Measurements from ENCODE around the gene PRKN.
"Not testable (repeated sequence)": the region's sequence is repeated elsewhere in the genome, so short reads cannot be mapped to it uniquely, and the experiment has no call there.

PRKN gene

GRCh38 chr6:161889324-161889723 lies 838.2 kb downstream of the PRKN start:
- H3K27ac ChIP-seq (ENCODE audit: low read length, poor library complexity, severe bottlenecking), result no peak overlapping the region
- H2AK5ac ChIP-seq (ENCODE audit: low read length, severe bottlenecking), result no peak overlapping the region
- no peak overlapping the region for H2AFZ ChIP-seq (ENCODE audit: low read depth, low read length)
- no peak overlapping the region for H3K9ac ChIP-seq (ENCODE audit: low read length)
- no peak overlapping the region for H3K4me3 ChIP-seq (ENCODE audit: insufficient read depth in 1 of 2, low read depth in 1 of 2, low read length in 2 of 2)
- no peak for DNase-seq
- peaks cover 2% of the 10 kb centered on the region for H3K4me1 ChIP-seq (ENCODE audit: control insufficient read depth, insufficient read depth, low read depth, low read length)
- 89% methylated on average over 6 of the region's 7 CpGs for WGBS
- H3K4ac ChIP-seq (ENCODE audit: low read depth in 1 of 2, low read length in 2 of 2), result no peak overlapping the region
- H2BK5ac ChIP-seq (ENCODE audit: low read depth, low read length, poor library complexity, severe bottlenecking), result no peak overlapping the region
- H3K23ac ChIP-seq (ENCODE audit: low read length in 2 of 2), result no peak overlapping the region
- no peaks in the 10 kb centered on the region for H3K79me1 ChIP-seq (replicated peaks; ENCODE audit: low read length, poor library complexity, severe bottlenecking)
- H4K8ac ChIP-seq (ENCODE audit: low read length), result no peak overlapping the region
- H3K36me3 ChIP-seq (ENCODE audit: control insufficient read depth in 1 of 2, insufficient read depth in 2 of 2, low read depth in 1 of 2, low read length in 2 of 2), result no peaks in the 10 kb centered on the region
- H4K91ac ChIP-seq (ENCODE audit: low read length), result peak overlapping the region; percentile 36
- H2BK15ac ChIP-seq (ENCODE audit: low read depth, poor library complexity, severe bottlenecking), result no peak overlapping the region
- no peak overlapping the region for H2BK120ac ChIP-seq (ENCODE audit: low read depth, low read length)
- no peak overlapping the region for H3K4me2 ChIP-seq (ENCODE audit: low read length, poor library complexity, severe bottlenecking)
- no peaks in the 10 kb centered on the region for H3K9me3 ChIP-seq (ENCODE audit: control insufficient read depth, low read length)
- no peak overlapping the region for H2BK12ac ChIP-seq (ENCODE audit: low read length in 2 of 2)
- H3K27me3 ChIP-seq (ENCODE audit: control insufficient read depth in 1 of 2, insufficient read depth in 1 of 2, low read length in 2 of 2), result no peaks in the 10 kb centered on the region
- H3K18ac ChIP-seq (ENCODE audit: low read depth in 1 of 2, low read length in 2 of 2), result no peak overlapping the region
- no peak overlapping the region for H3K14ac ChIP-seq (ENCODE audit: low read length in 2 of 2)

GRCh38 chr6:161886545-161886944 lies 841.0 kb downstream of the PRKN start:
- H2AFZ ChIP-seq (ENCODE audit: low read depth, low read length); H3K23ac ChIP-seq (ENCODE audit: low read length in 2 of 2); H2AK5ac ChIP-seq (ENCODE audit: low read length, severe bottlenecking); DNase-seq; H3K4me3 ChIP-seq (ENCODE audit: insufficient read depth in 1 of 2, low read depth in 1 of 2, low read length in 2 of 2); H3K4me1 ChIP-seq (ENCODE audit: control insufficient read depth, insufficient read depth, low read depth, low read length); H3K18ac ChIP-seq (ENCODE audit: low read depth in 1 of 2, low read length in 2 of 2); H3K27me3 ChIP-seq (ENCODE audit: control insufficient read depth in 1 of 2, insufficient read depth in 1 of 2, low read length in 2 of 2); H3K9ac ChIP-seq (ENCODE audit: low read length); H2BK5ac ChIP-seq (ENCODE audit: low read depth, low read length, poor library complexity, severe bottlenecking); H3K36me3 ChIP-seq (ENCODE audit: control insufficient read depth in 1 of 2, insufficient read depth in 2 of 2, low read depth in 1 of 2, low read length in 2 of 2); H3K4me2 ChIP-seq (ENCODE audit: low read length, poor library complexity, severe bottlenecking); H3K79me1 ChIP-seq (replicated peaks; ENCODE audit: low read length, poor library complexity, severe bottlenecking); H3K4ac ChIP-seq (ENCODE audit: low read depth in 1 of 2, low read length in 2 of 2); H4K91ac ChIP-seq (ENCODE audit: low read length); H2BK120ac ChIP-seq (ENCODE audit: low read depth, low read length); H2BK15ac ChIP-seq (ENCODE audit: low read depth, poor library complexity, severe bottlenecking); H3K9me3 ChIP-seq (ENCODE audit: control insufficient read depth, low read length); H3K14ac ChIP-seq (ENCODE audit: low read length in 2 of 2); H4K8ac ChIP-seq (ENCODE audit: low read length); H3K27ac ChIP-seq (ENCODE audit: low read length, poor library complexity, severe bottlenecking); H2BK12ac ChIP-seq (ENCODE audit: low read length in 2 of 2): not testable (repeated sequence)
- WGBS, result no CpG with 5 or more reads among the region's 9 CpGs

GRCh38 chr6:161884782-161885181 lies 842.8 kb downstream of the PRKN start:
- 89% methylated on average over 1 of the region's 2 CpGs for WGBS
- no peaks in the 10 kb centered on the region for H3K36me3 ChIP-seq (ENCODE audit: control insufficient read depth in 1 of 2, insufficient read depth in 2 of 2, low read depth in 1 of 2, low read length in 2 of 2)

DNA sequence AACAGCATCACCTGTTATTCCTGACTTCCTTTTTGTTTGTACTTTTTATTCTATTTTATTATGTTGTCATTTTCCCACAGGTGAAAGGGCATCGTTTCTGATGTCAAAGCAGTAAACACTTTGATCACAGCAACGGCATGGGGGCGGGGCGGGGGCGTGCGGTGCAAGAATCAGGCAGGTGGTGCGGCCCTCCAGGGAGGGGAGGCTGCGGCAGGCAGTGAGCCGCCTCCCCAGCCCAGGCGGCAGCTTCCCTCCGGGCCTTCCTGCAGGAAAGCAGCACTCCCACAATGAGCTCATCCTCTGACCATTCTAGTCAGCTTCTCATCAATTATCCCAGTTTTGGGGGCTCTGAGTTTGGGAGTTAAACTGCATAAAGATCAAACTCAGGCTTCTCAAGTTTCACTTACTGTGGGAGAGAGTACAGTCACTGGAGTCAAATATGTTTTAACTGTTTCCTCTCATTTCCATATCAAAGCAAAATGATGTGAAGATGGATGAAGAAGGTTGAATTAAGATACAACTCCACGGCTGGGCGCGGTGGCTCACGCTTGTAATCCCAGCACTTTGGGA lies 845.3 kb downstream of the PRKN start:
- Histone ChIP-seq H3K14ac (ENCODE audit: low read length in 2 of 2) (no peak overlapping the region), H2BK15ac (ENCODE audit: low read depth, poor library complexity, severe bottlenecking) (no peak overlapping the region), H3K23ac (ENCODE audit: low read length in 2 of 2) (no peak overlapping the region), H2BK5ac (ENCODE audit: low read depth, low read length, poor library complexity, severe bottlenecking) (no peak overlapping the region), H4K91ac (ENCODE audit: low read length) (no peak overlapping the region), H3K36me3 (ENCODE audit: control insufficient read depth in 1 of 2, insufficient read depth in 2 of 2, low read depth in 1 of 2, low read length in 2 of 2) (no peaks in the 10 kb centered on the region), H3K18ac (ENCODE audit: low read depth in 1 of 2, low read length in 2 of 2) (no peak overlapping the region), H3K9me3 (ENCODE audit: control insufficient read depth, low read length) (peaks cover 4% of the 10 kb centered on the region), H3K4me3 (ENCODE audit: insufficient read depth in 1 of 2, low read depth in 1 of 2, low read length in 2 of 2) (no peak overlapping the region), H3K27ac (ENCODE audit: low read length, poor library complexity, severe bottlenecking) (no peak overlapping the region), H2BK12ac (ENCODE audit: low read length in 2 of 2) (no peak overlapping the region), H3K4me2 (ENCODE audit: low read length, poor library complexity, severe bottlenecking) (no peak overlapping the region), H2AFZ (ENCODE audit: low read depth, low read length) (no peak overlapping the region), H2AK5ac (ENCODE audit: low read length, severe bottlenecking) (no peak overlapping the region), H2BK120ac (ENCODE audit: low read depth, low read length) (no peak overlapping the region), H3K9ac (ENCODE audit: low read length) (no peak overlapping the region), H4K8ac (ENCODE audit: low read length) (no peak overlapping the region), H3K27me3 (ENCODE audit: control insufficient read depth in 1 of 2, insufficient read depth in 1 of 2, low read length in 2 of 2) (no peaks in the 10 kb centered on the region), H3K4ac (ENCODE audit: low read depth in 1 of 2, low read length in 2 of 2) (no peak overlapping the region), H3K79me1 (replicated peaks; ENCODE audit: low read length, poor library complexity, severe bottlenecking) (no peaks in the 10 kb centered on the region), H3K4me1 (ENCODE audit: control insufficient read depth, insufficient read depth, low read depth, low read length) (no peaks in the 10 kb centered on the region)
- 62% methylated on average over 7 of the region's 15 CpGs for WGBS
- no peak for DNase-seq

More at GRCh38 chr6:161884782-161885181, 842.8 kb downstream of the PRKN start:
- Histone ChIP-seq H2AFZ (ENCODE audit: low read depth, low read length) (no peak overlapping the region), H2AK5ac (ENCODE audit: low read length, severe bottlenecking) (no peak overlapping the region), H3K27ac (ENCODE audit: low read length, poor library complexity, severe bottlenecking) (no peak overlapping the region), H2BK12ac (ENCODE audit: low read length in 2 of 2) (no peak overlapping the region), H3K9me3 (ENCODE audit: control insufficient read depth, low read length) (no peaks in the 10 kb centered on the region), H2BK15ac (ENCODE audit: low read depth, poor library complexity, severe bottlenecking) (no peak overlapping the region), H3K4me2 (ENCODE audit: low read length, poor library complexity, severe bottlenecking) (no peak overlapping the region), H3K4me3 (ENCODE audit: insufficient read depth in 1 of 2, low read depth in 1 of 2, low read length in 2 of 2) (no peak overlapping the region), H3K27me3 (ENCODE audit: control insufficient read depth in 1 of 2, insufficient read depth in 1 of 2, low read length in 2 of 2) (no peaks in the 10 kb centered on the region), H3K23ac (ENCODE audit: low read length in 2 of 2) (no peak overlapping the region), H4K91ac (ENCODE audit: low read length) (no peak overlapping the region), H2BK120ac (ENCODE audit: low read depth, low read length) (no peak overlapping the region), H3K14ac (ENCODE audit: low read length in 2 of 2) (no peak overlapping the region), H4K8ac (ENCODE audit: low read length) (no peak overlapping the region), H3K4ac (ENCODE audit: low read depth in 1 of 2, low read length in 2 of 2) (no peak overlapping the region), H3K4me1 (ENCODE audit: control insufficient read depth, insufficient read depth, low read depth, low read length) (no peaks in the 10 kb centered on the region), H3K9ac (ENCODE audit: low read length) (no peak overlapping the region), H3K18ac (ENCODE audit: low read depth in 1 of 2, low read length in 2 of 2) (no peak overlapping the region), H3K79me1 (replicated peaks; ENCODE audit: low read length, poor library complexity, severe bottlenecking) (no peaks in the 10 kb centered on the region), H2BK5ac (ENCODE audit: low read depth, low read length, poor library complexity, severe bottlenecking) (no peak overlapping the region)
- DNase-seq, result no peak
